Measurements from ENCODE around the gene COL19A1. TPM values are rescaled to one million over a fixed set of nuclear protein-coding genes. Genes with fewer than 3 reads are reported as not detected.

The COL19A1 gene
- total RNA-seq, 4 donors from 2014 or later: 0.35 to 5.0 (median 0.62) TPM

- Histone ChIP-seq H3K27ac (peak overlapping the region in 1 of 4 donors; percentile 38), H3K27me3 (no peaks in the 10 kb centered on the region), H3K4me1 (peaks cover 0 to 12% (median 0%) of the 10 kb centered on the region in 4 donors), H3K4me3 (no peak overlapping the region), H3K36me3 (no peaks in the 10 kb centered on the region), H3K9me3 (no peaks in the 10 kb centered on the region)
- peak in 1 of 3 donors; percentile 46 for DNase-seq
- TF ChIP-seq CTCF (IDR thresholded peaks at IDR 0.05): no peak
- no peak for TF ChIP-seq POLR2A (IDR thresholded peaks at IDR 0.05)
Observed at GRCh38 chr6:70124882-70125545, 258.7 kb downstream of the COL19A1 start.

GRCh38 chr6:70125602-70126001 lies 259.2 kb downstream of the COL19A1 start:
- Histone ChIP-seq H3K4me3 (no peak overlapping the region), H3K9me3 (no peaks in the 10 kb centered on the region), H3K27ac (no peak overlapping the region), H3K36me3 (no peaks in the 10 kb centered on the region), H3K4me1 (peaks cover 0 to 12% (median 0%) of the 10 kb centered on the region in 4 donors), H3K27me3 (no peaks in the 10 kb centered on the region)
- TF ChIP-seq CTCF (IDR thresholded peaks at IDR 0.05): no peak
- no peak for TF ChIP-seq POLR2A (IDR thresholded peaks at IDR 0.05)
- DNase-seq: no peak

GRCh38 chr6:70129341-70129740 lies 263.0 kb downstream of the COL19A1 start:
- Histone ChIP-seq H3K9me3 (no peaks in the 10 kb centered on the region), H3K4me3 (no peak overlapping the region), H3K27ac (no peak overlapping the region), H3K27me3 (no peaks in the 10 kb centered on the region), H3K36me3 (no peaks in the 10 kb centered on the region), H3K4me1 (peaks cover 0 to 12% (median 0%) of the 10 kb centered on the region in 4 donors)
- DNase-seq: no peak
- no peak for TF ChIP-seq POLR2A (IDR thresholded peaks at IDR 0.05)
- TF ChIP-seq CTCF (IDR thresholded peaks at IDR 0.05): no peak

DNA sequence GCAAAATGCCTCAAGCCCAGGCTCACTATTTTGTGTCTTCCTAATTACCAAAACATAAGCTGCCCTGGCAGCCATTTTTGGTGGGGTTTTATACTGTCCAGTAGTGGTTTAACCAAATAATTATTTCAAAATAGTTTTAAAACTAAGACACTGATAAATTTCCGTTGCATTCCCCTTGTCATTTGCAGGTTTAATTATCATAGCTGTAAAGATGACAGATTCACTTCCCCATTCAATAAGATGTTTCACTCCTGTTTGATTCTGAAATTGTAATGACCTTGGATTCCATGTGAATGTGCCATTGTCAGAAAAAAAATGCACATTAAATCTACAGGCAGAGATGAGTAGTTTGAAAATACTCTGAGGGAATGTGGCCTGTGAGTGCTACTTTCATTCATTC lies 264.5 kb downstream of the COL19A1 start:
- H3K27me3 ChIP-seq: no peaks in the 10 kb centered on the region
- no peaks in the 10 kb centered on the region for H3K36me3 ChIP-seq
- no peak for DNase-seq
- no peak overlapping the region for H3K27ac ChIP-seq
- H3K4me1 ChIP-seq: no peaks in the 10 kb centered on the region
- TF ChIP-seq POLR2A (IDR thresholded peaks at IDR 0.05) (no peak), CTCF (IDR thresholded peaks at IDR 0.05) (no peak)
- H3K9me3 ChIP-seq: no peaks in the 10 kb centered on the region
- no peak overlapping the region for H3K4me3 ChIP-seq

DNA sequence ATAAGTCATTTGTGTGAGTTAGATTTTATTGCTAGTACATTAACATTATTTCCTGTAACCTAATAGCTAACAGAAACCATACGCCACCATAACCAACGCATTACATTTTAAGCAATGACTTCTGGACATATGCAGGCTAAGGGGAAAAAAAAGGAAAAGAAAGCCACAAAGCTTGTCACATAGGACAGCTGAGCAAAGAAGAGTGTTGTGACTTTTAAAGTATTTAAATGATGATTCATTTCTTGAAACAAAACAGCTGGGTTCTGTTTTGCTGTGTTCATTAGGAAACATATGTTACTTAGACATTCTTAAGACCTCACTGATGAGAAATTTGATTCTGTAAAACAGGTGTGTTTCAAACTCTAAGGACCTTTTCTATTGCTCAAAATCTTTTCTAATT lies 265.2 kb downstream of the COL19A1 start:
- Histone ChIP-seq H3K27me3 (no peaks in the 10 kb centered on the region), H3K4me1 (no peaks in the 10 kb centered on the region), H3K36me3 (no peaks in the 10 kb centered on the region), H3K4me3 (no peak overlapping the region), H3K9me3 (no peaks in the 10 kb centered on the region), H3K27ac (no peak overlapping the region)
- no peak for TF ChIP-seq POLR2A (IDR thresholded peaks at IDR 0.05)
- TF ChIP-seq CTCF (IDR thresholded peaks at IDR 0.05): no peak
- DNase-seq: no peak
